Cardiac fibroblast (primary cell): ENCODE data around the gene LIG3.
"Not testable (repeated sequence)": the region's sequence is repeated elsewhere in the genome, so short reads cannot be mapped to it uniquely, and the experiment has no call there.

Experiments
- DNase-seq, 2 donors: peaks; one replicate each; pipeline versions ENCODE4 v3.0.0 to v3.0.0-alpha.2; 2010; ENCODE audit warnings: low read depth in 2 of 2
- H3K4me3 ChIP-seq, 2 donors: replicated peaks in 1 of 2; 1 replicate in 1 of 2; 2 replicates in 1 of 2; pipeline ENCODE4 v1.5.1; 2011; ENCODE audit warnings: low read depth in 2 of 2, low read length in 2 of 2, mild to moderate bottlenecking in 2 of 2, moderate library complexity in 1 of 2
- CTCF ChIP-seq: IDR thresholded peaks from one replicate; pipeline ENCODE4 v1.5.1; 2011; ENCODE audit warnings: low read depth, mild to moderate bottlenecking, low read length, inconsistent platforms

LIG3 gene

GRCh38 chr17:35038453-35038852, 58.1 kb downstream of the LIG3 start:
- no peak for TF ChIP-seq CTCF
- no peak overlapping the region for H3K4me3 ChIP-seq
- DNase-seq, result no peak

GRCh38 chr17:35041390-35041789, 61.1 kb downstream of the LIG3 start:
- DNase-seq, result no peak
- no peak overlapping the region for H3K4me3 ChIP-seq
- TF ChIP-seq CTCF, result no peak

- H3K4me3 ChIP-seq, result no peak overlapping the region
- no peak for DNase-seq
- no peak for TF ChIP-seq CTCF
These were observed 63.9 kb downstream of the LIG3 start for GRCh38 chr17:35044181-35044580.

- H3K4me3 ChIP-seq, result not testable (repeated sequence)
These were observed 65.2 kb downstream of the LIG3 start for GRCh38 chr17:35045458-35045979.

GRCh38 chr17:35046245-35046644, 65.9 kb downstream of the LIG3 start:
- H3K4me3 ChIP-seq, result no peak overlapping the region
- DNase-seq, result no peak
- no peak for TF ChIP-seq CTCF

More at GRCh38 chr17:35045458-35045979, 65.2 kb downstream of the LIG3 start:
- not testable (repeated sequence) for DNase-seq

GRCh38 chr17:35046740-35047283, 66.5 kb downstream of the LIG3 start:
- TF ChIP-seq CTCF, result no peak
- H3K4me3 ChIP-seq, result peak overlapping the region in 1 of 2 donors; percentile 8
- peak; percentile 71 to 73 for DNase-seq

- no peak overlapping the region for H3K4me3 ChIP-seq
- no peak for DNase-seq
- TF ChIP-seq CTCF, result no peak
These were observed 68.5 kb downstream of the LIG3 start for GRCh38 chr17:35048685-35049379.
